Esophagus muscularis mucosa (tissue), 3 donors: ENCODE data around the gene DDAH1.

Experiments
- CTCF ChIP-seq, 3 experiments: fragments of 200-600 bp in 2 of 3; fragments of 450-650 bp in 1 of 3; sonication (generic) in 2 of 3; IDR thresholded peaks; one replicate each; pipeline ENCODE4 v1.5.1; 2017 to 2019; ENCODE audit warnings: antibody characterized with exemption in 3 of 3, mild to moderate bottlenecking in 2 of 3, moderate library complexity in 1 of 3
- POLR2A ChIP-seq: fragments of 450-650 bp; IDR thresholded peaks from one replicate; pipeline ENCODE4 v1.6.1; 2017; ENCODE audit warnings: antibody characterized with exemption, moderate library complexity, mild to moderate bottlenecking, low read depth

GRCh38 chr1:85282424-85282823, 182.5 kb downstream of the DDAH1 start:
- TF ChIP-seq CTCF (IDR thresholded peaks at IDR 0.05) = no peak
- TF ChIP-seq POLR2A = no peak
